HUDEP-2 (cell line): ENCODE data around the gene PAOX.
"Not testable (repeated sequence)": the region's sequence is repeated elsewhere in the genome, so short reads cannot be mapped to it uniquely, and the experiment has no call there.

ENCODE experiments used
- DNase-seq, 76 experiments: peaks; one replicate each; lab custom pipeline; 2025; ENCODE audit not compliant: unreplicated experiment in 76 of 76; lab: John Stamatoyannopoulos, UW

The PAOX gene

DNA sequence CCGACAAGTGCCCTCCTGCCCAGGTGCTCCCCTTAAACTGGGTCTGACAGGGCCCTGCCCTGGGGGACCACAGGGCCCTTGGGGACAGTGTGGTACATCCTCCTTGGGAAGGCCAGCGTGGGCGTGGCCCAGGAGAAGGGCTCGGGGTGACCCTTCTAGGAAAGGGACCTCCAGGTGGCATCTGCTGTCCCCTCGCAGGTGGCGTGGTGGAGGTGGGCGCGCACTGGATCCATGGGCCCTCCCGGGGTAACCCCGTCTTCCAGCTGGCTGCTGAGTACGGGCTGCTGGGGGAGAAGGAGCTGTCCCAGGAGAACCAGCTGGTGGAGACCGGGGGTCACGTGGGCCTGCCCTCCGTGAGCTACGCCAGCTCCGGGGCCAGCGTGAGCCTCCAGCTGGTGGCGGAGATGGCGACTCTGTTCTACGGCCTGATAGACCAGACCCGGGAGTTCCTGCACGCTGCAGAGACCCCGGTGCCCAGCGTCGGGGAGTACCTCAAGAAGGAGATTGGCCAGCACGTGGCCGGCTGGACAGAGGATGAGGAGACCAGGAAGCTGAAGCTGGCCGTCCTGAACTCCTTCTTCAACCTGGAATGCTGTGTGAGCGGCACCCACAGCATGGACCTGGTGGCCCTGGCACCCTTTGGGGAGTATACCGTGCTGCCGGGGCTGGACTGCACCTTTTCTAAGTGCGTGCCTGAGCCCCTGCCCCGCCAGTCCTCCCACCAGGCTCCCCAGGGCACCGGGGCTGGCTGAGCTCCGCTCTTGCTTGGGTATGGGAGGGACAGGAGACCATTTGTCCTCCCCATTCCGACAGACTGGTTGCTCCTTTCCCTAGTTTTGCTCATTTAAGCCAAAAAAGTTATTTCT is 972 bp downstream of the PAOX start:
- no peak for DNase-seq

DNA sequence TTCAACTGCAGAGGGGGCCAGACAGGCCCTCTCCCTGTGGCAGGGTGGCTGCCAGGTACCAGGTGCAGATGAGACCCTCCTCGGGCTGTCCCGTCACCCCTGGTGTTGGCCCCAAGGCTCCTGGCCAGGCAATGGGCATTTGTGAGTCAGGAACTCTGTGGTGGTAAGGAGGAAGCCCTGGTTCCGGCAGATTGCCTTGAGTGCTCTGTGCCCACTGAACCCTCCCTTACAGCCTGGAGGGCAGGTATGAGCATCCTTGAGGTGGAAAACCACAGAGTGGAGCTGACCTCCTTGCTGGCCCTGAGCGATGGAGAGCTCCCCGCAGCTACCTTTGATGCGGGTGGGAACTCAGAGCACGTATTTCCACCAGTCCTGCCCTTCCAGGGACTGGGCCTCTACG is 2.0 kb downstream of the PAOX start:
- DNase-seq = no peak

DNA sequence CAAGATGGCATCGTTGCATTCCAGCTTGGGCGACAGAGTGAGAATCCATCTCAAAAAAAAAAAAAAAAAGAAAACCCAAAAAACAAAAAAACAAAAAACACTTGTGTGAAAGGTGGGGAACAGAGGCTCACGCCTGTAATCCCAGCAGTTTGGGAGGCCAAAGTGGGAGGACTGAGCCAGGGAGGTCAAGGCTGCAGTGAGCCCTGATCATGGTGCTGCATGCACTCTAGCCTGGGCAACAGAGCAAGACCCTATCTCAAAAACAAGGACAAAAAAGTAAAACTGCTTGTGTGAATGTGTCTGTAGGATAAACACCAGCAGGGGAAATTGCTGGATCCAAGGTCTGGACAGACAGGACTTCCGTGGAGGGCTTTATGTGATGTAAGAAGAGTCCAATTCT is 4.5 kb downstream of the PAOX start:
- no peak for DNase-seq

DNA sequence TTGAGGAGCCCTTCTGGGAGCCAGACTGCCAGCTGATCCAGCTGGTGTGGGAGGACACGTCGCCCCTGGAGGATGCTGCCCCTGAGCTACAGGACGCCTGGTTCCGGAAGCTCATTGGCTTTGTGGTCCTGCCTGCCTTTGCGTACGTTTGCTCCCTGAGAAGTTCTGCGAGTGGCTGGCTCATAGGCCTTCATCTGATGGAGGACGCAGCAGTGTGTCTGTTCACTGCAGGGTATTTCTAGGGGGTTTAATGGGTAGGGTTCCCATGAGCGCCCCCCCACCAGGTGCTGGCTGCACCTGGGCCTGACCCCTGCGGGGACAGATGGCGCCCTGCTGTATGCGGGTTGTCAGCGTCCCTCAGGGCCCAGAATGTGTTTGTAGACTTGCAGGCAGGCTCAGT is 5.0 kb downstream of the PAOX start:
- no peak for DNase-seq

DNA sequence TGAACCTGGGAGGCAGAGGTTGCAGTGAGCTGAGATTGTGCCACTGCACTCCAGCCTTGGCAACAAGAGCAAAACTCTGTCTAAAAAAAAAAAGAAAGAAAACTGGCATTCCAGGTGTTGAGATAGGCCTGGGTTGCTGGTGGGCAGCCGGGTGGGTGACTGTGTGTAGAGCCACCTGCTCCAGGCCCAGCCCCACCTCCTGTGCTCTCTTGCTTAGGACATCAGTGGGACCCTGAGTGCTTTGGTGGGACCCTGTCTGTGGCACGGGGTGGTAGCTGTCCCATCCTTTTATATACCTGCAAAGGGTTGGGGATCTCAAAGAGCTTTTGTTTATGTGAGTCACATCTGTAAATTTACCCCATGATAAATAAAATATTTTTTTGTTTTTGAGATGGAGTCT is 6.2 kb downstream of the PAOX start:
- DNase-seq = no peak

DNA sequence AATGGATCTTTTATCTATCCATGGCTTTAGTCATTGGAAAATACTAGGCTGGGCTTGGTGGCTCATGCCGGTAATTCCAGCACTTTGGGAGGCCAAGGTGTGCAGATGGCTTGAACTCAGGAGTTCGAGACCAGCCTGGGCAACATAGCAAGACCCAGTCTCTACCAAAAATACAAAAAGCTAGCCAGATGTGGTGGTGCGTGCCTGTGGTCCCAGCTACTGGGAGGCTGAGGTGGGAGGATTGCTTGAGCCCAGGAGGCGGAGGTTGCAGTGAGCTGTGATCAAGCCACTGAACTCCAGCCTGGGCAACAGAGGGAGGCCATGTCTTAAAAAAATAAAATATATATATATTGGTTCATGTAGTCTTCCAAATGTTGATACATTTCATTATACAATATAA is 7.9 kb downstream of the PAOX start:
- DNase-seq = not testable (repeated sequence)

DNA sequence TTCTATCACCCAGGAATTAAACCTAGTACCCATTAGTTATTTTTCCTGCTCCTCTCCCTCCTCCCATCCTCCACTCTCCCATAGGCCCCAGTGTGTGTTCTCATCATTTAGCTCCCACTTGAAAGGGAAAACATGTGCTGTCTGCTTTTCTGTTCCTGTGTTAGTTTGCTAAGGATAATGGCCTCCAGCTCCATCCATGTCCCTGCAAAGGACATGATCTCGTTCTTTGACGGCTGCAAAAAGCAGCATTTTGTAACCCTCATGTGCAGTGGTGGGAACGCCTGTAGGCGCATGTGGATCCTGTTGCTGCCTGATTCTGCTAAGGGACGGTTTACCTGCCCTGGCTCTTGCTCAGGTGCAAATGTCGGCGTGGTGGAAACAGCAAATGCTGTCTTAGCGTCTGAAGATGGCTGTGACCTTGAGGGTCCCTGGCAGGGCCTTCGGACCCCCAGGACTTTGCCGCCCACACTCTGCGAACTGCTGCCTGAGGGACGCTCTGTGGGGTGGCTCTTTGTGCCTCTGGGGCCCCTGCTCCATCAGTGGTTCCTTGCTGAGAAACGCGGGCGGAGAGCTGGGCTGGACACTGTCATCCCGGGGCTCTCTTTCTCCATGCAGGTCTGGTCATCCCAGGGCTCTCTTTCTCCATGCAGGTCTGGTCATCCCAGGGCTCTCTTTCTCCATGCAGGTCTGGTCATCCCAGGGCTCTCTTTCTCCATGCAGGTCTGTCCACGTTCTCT is 9.3 kb downstream of the PAOX start:
- peak in 12 of 76 experiments; percentile 10 to 43 (median 30) for DNase-seq

DNA sequence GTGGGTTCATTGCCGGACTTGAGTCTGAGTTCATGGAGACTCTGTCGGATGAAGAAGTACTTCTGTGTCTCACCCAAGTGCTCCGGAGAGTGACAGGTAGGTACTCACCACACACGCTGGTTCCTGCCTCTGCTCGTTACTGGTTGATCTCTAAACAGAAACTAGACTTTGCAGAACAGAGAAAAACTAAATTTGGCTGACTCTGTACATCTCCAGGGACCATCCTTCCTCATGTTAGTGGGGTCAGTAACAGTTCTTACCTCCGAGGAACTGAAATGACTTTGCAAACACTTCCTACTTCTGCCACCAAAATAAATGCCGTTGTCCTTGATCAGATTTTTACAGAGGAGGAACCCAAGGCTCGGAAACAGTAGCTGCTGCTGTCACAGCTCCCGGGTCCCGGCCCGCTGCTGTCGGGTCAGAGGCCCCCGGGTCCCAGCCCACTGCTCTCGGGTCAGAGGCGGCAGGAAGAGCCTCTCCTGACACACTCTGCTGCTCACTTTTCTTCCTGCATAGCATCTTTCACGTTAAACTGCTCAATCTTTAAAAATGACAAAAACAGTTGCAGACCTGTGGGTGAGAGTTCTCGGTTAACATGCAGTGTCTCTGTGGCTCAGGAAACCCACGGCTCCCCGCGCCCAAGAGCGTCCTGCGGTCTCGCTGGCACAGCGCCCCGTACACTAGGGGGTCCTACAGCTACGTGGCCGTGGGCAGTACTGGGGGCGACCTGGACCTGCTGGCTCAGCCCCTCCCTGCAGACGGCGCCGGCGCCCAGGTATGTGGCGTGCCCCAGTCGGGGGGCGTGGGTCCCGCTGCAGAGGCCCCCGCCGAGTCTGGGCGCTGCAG is 10.1 kb downstream of the PAOX start:
- DNase-seq = peak in 4 of 76 experiments; percentile 13 to 22 (median 16)

DNA sequence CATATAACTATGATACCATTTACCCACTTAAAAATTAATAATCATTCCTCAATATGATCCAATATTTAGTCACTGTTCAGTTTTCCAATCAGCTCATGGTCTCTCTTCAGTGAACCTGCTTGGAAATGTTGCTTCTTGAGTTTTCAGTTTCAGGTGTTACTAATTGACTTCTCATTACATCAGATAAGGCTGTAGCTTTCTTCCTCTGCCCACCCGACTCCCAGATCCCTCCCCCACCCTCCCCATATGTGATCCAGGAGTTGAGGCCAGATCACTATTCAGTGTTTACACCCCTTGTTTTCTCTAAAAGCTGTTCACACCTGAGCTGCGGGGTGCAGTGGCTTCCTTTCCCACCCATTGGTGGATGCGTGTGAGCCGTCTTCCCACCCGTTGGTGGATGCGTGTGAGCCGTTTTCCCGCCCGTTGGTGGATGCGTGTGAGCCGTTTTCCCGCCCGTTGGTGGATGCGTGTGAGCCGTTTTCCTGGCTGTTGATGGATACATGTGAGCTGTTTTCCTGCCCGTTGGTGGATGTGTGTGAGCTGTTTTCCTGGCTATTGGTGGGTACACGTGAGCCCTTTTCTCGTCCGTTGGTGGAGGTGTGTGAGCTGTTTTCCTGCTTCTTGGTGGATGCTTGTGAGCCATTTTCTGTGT is 11.7 kb downstream of the PAOX start:
- no peak for DNase-seq

DNA sequence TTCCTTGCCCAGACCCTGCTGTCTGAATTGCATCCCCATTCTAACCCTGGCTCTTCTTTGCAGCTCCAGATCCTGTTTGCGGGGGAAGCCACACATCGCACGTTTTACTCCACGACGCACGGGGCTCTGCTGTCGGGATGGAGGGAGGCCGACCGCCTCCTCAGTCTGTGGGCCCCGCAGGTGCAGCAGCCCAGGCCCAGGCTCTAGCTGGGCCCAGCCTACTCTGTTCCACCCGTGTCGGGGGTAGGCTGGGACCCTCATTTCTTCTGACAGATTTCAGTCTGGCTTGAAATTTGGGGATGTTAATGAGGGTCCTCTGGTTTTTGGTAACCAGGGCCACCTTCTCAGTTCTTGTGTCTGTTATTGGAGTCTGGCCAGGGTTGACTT is 12.2 kb downstream of the PAOX start:
- DNase-seq = no peak

DNA sequence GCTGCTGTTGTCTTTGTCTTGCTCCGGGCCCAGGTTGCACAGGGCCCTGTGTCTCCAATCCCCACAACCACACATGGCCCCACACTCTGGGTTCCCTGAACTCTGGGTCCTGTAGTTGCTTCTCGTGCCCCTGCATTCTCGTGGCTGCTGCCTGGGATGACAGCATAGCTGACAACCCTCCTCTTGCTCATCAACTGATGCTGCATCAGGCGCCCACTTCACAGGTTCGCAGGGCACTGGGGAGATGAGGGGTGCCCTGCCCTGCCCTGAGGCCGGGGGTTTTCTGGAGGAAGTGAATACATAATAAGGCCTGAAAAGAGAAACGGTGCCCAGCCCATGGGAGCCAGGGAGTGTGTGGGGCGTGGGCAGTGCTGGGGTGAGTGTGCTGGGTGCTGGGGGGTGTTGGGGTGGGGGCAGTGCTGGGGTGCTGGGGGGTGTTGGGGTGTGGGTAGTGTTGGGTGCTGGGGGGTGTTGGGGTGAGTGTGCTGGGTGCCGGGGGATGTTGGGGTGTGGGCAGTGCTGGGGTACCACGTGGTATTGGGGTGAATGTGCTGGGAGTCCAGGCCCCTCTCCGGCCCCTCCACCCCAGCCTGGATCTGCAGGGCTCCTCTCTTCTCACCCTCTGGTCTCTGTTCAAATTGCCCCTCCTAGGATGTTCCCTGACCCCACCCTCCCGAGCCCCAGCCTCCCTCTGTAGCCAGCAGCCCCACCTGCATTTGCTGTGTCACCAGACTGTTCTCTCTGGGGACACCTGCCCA is 12.9 kb downstream of the PAOX start:
- no peak for DNase-seq

DNA sequence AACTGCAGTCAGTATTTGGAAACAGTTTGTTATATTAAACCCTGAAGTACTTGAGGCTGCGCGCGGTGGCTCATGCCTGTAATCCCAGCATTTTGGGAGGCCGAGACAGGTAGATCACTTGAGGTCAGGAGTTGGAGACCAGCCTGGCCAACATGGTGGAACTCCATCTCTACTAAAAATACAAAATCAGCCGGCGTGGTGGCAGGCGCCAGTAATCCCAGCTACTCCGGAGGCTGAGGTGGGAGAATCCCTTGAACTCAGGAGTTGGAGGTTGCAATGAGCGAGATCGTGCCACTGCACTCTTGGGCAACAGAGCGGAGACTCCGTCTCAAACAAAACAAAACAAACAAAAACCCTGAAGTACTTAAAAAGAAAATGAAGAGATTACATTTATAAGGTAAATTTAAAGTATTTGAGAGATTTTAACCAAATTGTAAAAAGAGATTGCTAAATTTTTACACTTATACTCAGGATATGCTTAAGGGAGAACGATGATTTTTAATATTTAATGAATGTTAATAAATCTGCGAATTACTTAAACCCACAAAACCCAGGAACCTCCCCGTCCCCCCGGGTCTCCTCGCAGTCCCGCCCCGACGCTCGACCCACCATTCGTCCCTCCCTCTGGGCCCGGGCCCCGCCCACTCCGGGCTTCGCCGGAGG is 14.5 kb downstream of the PAOX start:
- DNase-seq = no peak

DNA sequence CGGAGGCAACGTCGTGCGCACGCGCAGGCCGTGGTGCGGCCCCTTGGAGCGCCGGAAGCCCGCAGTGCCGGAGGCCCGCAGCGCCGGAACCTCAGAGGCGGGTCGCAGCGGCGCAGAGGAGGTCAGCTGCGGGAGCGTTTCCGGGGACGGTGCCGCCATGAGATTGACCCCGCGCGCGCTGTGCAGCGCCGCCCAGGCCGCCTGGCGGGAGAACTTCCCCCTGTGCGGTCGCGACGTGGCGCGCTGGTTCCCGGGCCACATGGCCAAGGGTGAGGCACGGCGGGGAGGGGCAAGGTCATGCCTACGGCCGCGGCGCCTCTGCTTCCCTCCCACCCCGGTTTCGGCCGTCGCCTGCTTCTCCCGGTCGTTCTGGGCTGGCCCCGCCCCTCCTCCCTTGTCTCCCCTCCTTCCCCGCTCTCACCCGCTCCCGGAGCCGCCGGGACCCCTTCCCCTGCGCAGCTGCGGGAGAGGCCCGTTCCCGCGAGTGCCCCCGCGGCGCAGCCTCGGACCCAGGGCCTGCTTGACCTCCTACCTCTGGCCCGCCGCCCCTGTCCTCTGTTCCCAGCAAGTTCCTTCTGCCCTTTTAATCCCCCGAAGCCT is 15.1 kb downstream of the PAOX start, which contains the start of gene MTG1:
Gene MTG1 (plus strand): TSS at position 94 of the 600 bp plus-strand sequence. CDS start 64 bp downstream, at position 158.
- DNase-seq = peak in 75 of 76 experiments; percentile 4 to 97 (median 90)

DNA sequence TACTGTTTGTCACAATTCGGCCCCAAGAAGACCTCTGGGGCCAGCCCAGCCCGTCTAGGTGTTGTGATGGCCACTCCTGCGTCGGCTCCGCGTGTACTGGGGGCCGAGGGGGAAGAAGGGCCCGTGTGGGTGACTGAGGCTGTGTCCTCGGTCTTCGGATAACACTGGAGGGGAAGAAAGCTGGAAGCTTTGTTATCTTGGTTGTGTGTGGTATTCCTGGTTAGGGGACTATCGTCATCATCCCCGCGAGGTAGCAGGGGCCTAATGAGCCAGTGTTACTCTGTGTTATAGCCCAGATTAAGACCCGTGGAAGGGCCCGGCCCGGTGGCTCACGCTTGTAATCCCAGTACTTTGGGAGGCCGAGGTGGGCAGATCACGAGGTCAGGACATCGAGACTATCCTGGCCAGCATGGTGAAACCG is 15.7 kb downstream of the PAOX start:
- DNase-seq = peak in 1 of 76 experiments; percentile 20

DNA sequence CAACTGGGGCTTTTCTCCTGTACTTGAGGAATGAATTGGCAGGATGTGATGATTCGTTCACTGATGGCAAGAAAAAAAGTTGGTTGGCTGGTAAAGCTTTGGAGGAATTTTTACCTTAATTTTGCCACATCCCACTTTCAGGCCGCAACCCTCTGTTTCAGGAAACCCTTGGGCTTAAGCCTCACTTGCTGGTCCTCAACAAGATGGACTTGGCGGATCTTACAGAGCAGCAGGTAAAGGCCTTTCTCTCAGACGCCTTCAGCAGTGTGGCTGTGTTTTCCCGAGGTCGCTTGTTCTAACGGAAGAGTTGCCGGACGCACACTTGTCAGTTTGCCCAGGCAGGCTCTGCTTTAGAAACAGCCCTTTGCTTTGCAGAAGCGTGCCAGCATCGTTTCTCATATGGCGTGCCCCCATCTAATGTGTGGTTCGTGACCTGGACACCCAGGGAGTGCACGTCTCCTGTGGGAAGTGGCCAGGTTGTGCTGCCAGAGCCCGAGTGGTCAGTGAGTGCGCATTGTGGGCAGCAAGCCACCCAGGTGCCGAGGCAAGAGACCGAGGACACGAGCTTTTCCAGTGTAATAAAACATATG is 17.1 kb downstream of the PAOX start:
- DNase-seq = no peak

DNA sequence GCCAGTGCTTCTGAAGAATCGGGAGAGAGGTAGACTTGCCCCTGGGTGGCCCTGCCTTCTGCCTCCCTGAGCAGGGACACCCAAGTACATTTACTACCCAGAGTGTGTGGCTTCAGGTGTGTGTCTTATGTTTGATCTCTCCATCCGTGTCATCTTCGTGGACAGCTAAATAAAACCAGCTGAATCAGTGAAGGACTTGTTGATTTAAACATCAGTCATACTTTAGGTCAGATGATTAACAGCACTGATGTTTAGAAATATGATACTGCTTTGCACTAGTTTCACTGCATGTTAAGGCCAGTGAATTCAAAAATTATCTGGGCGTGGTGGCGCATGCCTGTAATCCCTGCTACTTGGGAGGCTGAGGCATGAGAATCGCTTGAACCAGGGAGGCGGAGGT is 18.9 kb downstream of the PAOX start:
- DNase-seq = no peak

DNA sequence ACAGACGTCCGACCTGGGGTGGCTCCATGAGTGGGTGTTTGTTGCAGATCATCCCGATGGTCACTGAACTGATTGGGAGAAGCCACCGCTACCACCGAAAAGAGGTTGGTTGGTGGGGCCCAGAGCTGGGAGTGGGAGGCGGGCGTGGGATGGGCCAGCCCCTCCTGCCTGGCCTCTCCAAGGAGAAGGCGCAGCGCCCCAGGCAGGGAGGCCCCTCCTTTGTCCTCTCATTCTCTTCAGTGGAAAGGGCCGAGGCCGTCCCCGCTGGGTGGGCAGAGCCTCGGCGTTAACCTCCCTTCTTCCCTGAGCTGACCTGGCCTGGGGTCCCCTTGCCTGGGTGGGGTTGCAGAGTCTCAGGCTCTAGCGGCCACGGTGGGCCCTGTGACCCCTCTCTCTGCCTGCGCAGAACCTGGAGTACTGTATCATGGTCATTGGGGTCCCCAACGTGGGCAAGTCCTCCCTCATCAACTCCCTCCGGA is 20.1 kb downstream of the PAOX start:
- no peak for DNase-seq
